CD14-positive monocyte (primary cell): Measurements from ENCODE around the gene KIF26B. TPM values are rescaled to one million over a fixed set of nuclear protein-coding genes. Genes with fewer than 3 reads are reported as not detected.

Source experiments
- DNase-seq, 3 donors: peaks; one replicate each; pipeline ENCODE4 v3.0.0-alpha.2; 2011 to 2022
- H2AFZ ChIP-seq: 2 replicates; pipeline ENCODE4 v1.6.0; 2012; ENCODE audit warnings: mild to moderate bottlenecking, low read depth, low read length, inconsistent platforms; ENCODE audit not compliant: insufficient read depth, poor library complexity, severe bottlenecking
- H3K27ac ChIP-seq, 2 donors: 1 replicate in 1 of 2; 2 replicates in 1 of 2; pipeline ENCODE4 v1.5.1; 2012 to 2013; ENCODE audit warnings: low read length in 2 of 2, control low read depth in 1 of 2, inconsistent platforms in 1 of 2, low read depth in 1 of 2, mild to moderate bottlenecking in 1 of 2
- H3K27me3 ChIP-seq, 2 donors: one replicate each; pipeline versions ENCODE4 v1.6.0 to v1.6.1; 2011 to 2013; ENCODE audit warnings: low read length in 2 of 2; ENCODE audit not compliant: control insufficient read depth in 2 of 2, insufficient read depth in 2 of 2
- H3K36me3 ChIP-seq, 2 donors: replicated peaks in 1 of 2; 1 replicate in 1 of 2; 2 replicates in 1 of 2; pipeline versions ENCODE4 v1.5.1 to v1.6.1; 2012 to 2013; ENCODE audit warnings: low read length in 2 of 2, control low read depth in 1 of 2, inconsistent platforms in 1 of 2, mild to moderate bottlenecking in 1 of 2; ENCODE audit not compliant: insufficient read depth in 2 of 2, control insufficient read depth in 1 of 2
- H3K4me1 ChIP-seq, 2 donors: 1 replicate in 1 of 2; 2 replicates in 1 of 2; pipeline versions ENCODE4 v1.5.1 to v1.6.1; 2012 to 2013; ENCODE audit warnings: low read length in 2 of 2, control low read depth in 1 of 2, inconsistent platforms in 1 of 2, mild to moderate bottlenecking in 1 of 2, moderate library complexity in 1 of 2; ENCODE audit not compliant: insufficient read depth in 2 of 2, control insufficient read depth in 1 of 2
- H3K4me2 ChIP-seq: replicated peaks from 2 replicates; pipeline ENCODE3; 2012; ENCODE audit warnings: low read length, moderate library complexity, mild to moderate bottlenecking; ENCODE audit not compliant: poor library complexity, severe bottlenecking; ENCODE audit errors: extremely low read depth
- H3K4me3 ChIP-seq, 3 experiments: fragments of 200-600 bp in 1 of 3; sonication (generic) in 1 of 3; replicated peaks in 1 of 3; 1 replicate in 2 of 3; 2 replicates in 1 of 3; pipeline ENCODE4 v1.5.1; 2011 to 2013; ENCODE audit warnings: low read length in 3 of 3, mild to moderate bottlenecking in 3 of 3, control low read depth in 2 of 3, low read depth in 2 of 3, inconsistent platforms in 1 of 3, moderate library complexity in 1 of 3
- H3K79me2 ChIP-seq: 2 replicates; pipeline ENCODE4 v1.6.0; 2012; ENCODE audit warnings: mild to moderate bottlenecking, control low read depth, inconsistent platforms, low read length, moderate library complexity; ENCODE audit not compliant: insufficient read depth
- H3K9ac ChIP-seq: 2 replicates; pipeline ENCODE4 v1.6.0; 2017; ENCODE audit warnings: low read length, mild to moderate bottlenecking; ENCODE audit not compliant: insufficient read depth, poor library complexity, severe bottlenecking
- H3K9me3 ChIP-seq, 2 donors: replicated peaks in 1 of 2; 1 replicate in 1 of 2; 2 replicates in 1 of 2; pipeline versions ENCODE4 v1.5.1 to v1.6.1; 2012 to 2013; ENCODE audit warnings: low read length in 2 of 2, control low read depth in 1 of 2; ENCODE audit not compliant: control insufficient read depth in 1 of 2, insufficient read depth in 1 of 2
- H4K20me1 ChIP-seq: 2 replicates; pipeline ENCODE4 v1.6.0; 2012; ENCODE audit warnings: mild to moderate bottlenecking, low read length, control low read depth, moderate library complexity; ENCODE audit not compliant: insufficient read depth
- H3K27ac Mint-ChIP-seq, 7 donors: one replicate each; pipeline ENCODE4 v1.8.0; 2020; ENCODE audit warnings: mild to moderate bottlenecking in 7 of 7, mixed read lengths in 7 of 7, moderate library complexity in 6 of 7, inconsistent platforms in 2 of 7
- H3K27me3 Mint-ChIP-seq, 3 donors: one replicate each; pipeline ENCODE4 v1.8.0; 2021 to 2022; ENCODE audit warnings: low read depth in 3 of 3, mild to moderate bottlenecking in 3 of 3, mixed read lengths in 3 of 3, moderate library complexity in 3 of 3, inconsistent platforms in 1 of 3
- H3K36me3 Mint-ChIP-seq, 2 donors: one replicate each; pipeline ENCODE4 v1.8.0; 2020; ENCODE audit warnings: mixed read lengths in 2 of 2, inconsistent platforms in 1 of 2, mild to moderate bottlenecking in 1 of 2
- H3K4me1 Mint-ChIP-seq: one replicate; pipeline ENCODE4 v1.8.0; 2020; ENCODE audit warnings: mild to moderate bottlenecking, mixed read lengths
- H3K4me3 Mint-ChIP-seq, 2 donors: one replicate each; pipeline ENCODE4 v1.8.0; 2020; ENCODE audit warnings: mild to moderate bottlenecking in 2 of 2, mixed read lengths in 2 of 2, moderate library complexity in 1 of 2
- H3K9me3 Mint-ChIP-seq, 7 donors: one replicate each; pipeline ENCODE4 v1.8.0; 2020 to 2022; ENCODE audit warnings: mixed read lengths in 7 of 7, mild to moderate bottlenecking in 6 of 7, moderate library complexity in 6 of 7, inconsistent platforms in 2 of 7
- CTCF ChIP-seq: fragments of 200-600 bp; IDR thresholded peaks from one replicate; pipeline ENCODE4 v1.8.0; 2022; ENCODE audit warnings: antibody characterized with exemption, mild to moderate bottlenecking
- WGBS: methylation state at CpG from one replicate; pipeline ENCODE4 v1.1.5; 2013; ENCODE audit warnings: missing lambda C conversion rate; ENCODE audit not compliant: insufficient coverage; 5-methylcytosine and 5-hydroxymethylcytosine counted together
- intact Hi-C, 2 donors: fragments of 100-400 bp; cut with micrococcal nuclease; formaldehyde crosslinking; loops; one replicate each; pipeline versions ENCODE4 v1.15.0 to v1.15.1; 2023
- polyA plus RNA-seq, 3 donors: library from polyadenylated mRNA; depleted of rRNA in 1 of 3; unstranded in 2 of 3; stranded (reverse) in 1 of 3; fragments of 300-500 nt in 2 of 3; fragments of >200 nt in 1 of 3; fragmentation: Illumina TruSeq in 2 of 3; gene quantifications; 1 replicate in 2 of 3; 2 replicates in 1 of 3; pipeline ENCODE4 v1.2.3, GENCODE V29; 2012 to 2021

The KIF26B gene
- polyA plus RNA-seq, 3 donors: 0.01 to 0.05 TPM; not detected in 1

GRCh38 chr1:245378311-245378722, 223.5 kb downstream of the KIF26B start:
- H3K4me3 ChIP-seq: no peak overlapping the region
- no peaks in the 10 kb centered on the region for H3K36me3 ChIP-seq
- no peak overlapping the region for H2AFZ ChIP-seq
- no peak overlapping the region for H3K4me2 ChIP-seq
- no peaks in the 10 kb centered on the region for H3K9me3 ChIP-seq
- no peaks in the 10 kb centered on the region for H3K4me1 ChIP-seq
- intact Hi-C loops: no loop called here
- no peak overlapping the region for H3K9ac ChIP-seq
- no peak for TF ChIP-seq CTCF
- peaks cover 0 to 2% of the 10 kb centered on the region in 2 donors for H3K27me3 ChIP-seq
- no peak overlapping the region for H3K27ac ChIP-seq
- no peak overlapping the region for H3K27ac Mint-ChIP-seq
- no peak for DNase-seq
- peaks cover 0 to 4% (median 0%) of the 10 kb centered on the region in 7 donors for H3K9me3 Mint-ChIP-seq
- no peaks in the 10 kb centered on the region for H3K36me3 Mint-ChIP-seq
- no CpG with 5 or more reads among the region's 2 CpGs for WGBS
- H3K27me3 Mint-ChIP-seq: peaks cover 3 to 15% (median 13%) of the 10 kb centered on the region in 3 donors
- H4K20me1 ChIP-seq: no peaks in the 10 kb centered on the region
- H3K79me2 ChIP-seq: no peaks in the 10 kb centered on the region
- no peak overlapping the region for H3K4me3 Mint-ChIP-seq
- no peaks in the 10 kb centered on the region for H3K4me1 Mint-ChIP-seq

- H3K27ac Mint-ChIP-seq: no peak overlapping the region
- H3K27me3 Mint-ChIP-seq: peaks cover 7 to 18% (median 16%) of the 10 kb centered on the region in 3 donors
- Histone ChIP-seq H3K4me3 (no peak overlapping the region), H3K27ac (no peak overlapping the region), H3K9me3 (no peaks in the 10 kb centered on the region), H3K27me3 (peaks cover 3% of the 10 kb centered on the region in 2 donors), H3K36me3 (no peaks in the 10 kb centered on the region), H3K79me2 (no peaks in the 10 kb centered on the region), H3K4me2 (no peak overlapping the region), H2AFZ (no peak overlapping the region), H4K20me1 (no peaks in the 10 kb centered on the region), H3K4me1 (no peaks in the 10 kb centered on the region), H3K9ac (no peak overlapping the region)
- TF ChIP-seq CTCF: no peak
- no peaks in the 10 kb centered on the region for H3K36me3 Mint-ChIP-seq
- intact Hi-C loops: no loop called here
- DNase-seq: no peak
- peaks cover 0 to 4% (median 0%) of the 10 kb centered on the region in 7 donors for H3K9me3 Mint-ChIP-seq
- H3K4me1 Mint-ChIP-seq: no peaks in the 10 kb centered on the region
- H3K4me3 Mint-ChIP-seq: no peak overlapping the region
- WGBS: 100% methylated on average over 1 of the region's 5 CpGs
These were observed 224.0 kb downstream of the KIF26B start for GRCh38 chr1:245378745-245379144.
